ENCODE data around the gene FAM184A.

The FAM184A gene

DNA sequence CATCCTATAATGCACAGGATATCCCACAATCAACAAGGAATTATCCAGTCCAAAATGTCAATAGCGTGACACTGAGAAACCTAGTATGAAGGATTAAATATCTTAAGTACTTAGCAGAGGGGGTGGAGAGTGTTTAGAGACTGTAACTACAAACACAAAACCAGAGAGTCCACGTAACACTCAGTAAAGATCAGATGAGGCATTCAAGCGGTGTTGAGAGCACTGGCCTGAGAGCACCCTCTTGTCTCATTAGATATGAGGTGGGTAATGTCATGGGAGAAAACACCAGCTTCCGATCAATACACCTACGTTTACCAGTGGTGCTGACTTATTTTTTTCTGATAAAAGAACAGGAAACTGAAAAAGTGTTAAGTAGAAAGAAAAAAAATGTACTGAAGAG, 2.3 kb downstream of the FAM184A start:
- DNase-seq = no peak
- TF ChIP-seq, protein P1, sequence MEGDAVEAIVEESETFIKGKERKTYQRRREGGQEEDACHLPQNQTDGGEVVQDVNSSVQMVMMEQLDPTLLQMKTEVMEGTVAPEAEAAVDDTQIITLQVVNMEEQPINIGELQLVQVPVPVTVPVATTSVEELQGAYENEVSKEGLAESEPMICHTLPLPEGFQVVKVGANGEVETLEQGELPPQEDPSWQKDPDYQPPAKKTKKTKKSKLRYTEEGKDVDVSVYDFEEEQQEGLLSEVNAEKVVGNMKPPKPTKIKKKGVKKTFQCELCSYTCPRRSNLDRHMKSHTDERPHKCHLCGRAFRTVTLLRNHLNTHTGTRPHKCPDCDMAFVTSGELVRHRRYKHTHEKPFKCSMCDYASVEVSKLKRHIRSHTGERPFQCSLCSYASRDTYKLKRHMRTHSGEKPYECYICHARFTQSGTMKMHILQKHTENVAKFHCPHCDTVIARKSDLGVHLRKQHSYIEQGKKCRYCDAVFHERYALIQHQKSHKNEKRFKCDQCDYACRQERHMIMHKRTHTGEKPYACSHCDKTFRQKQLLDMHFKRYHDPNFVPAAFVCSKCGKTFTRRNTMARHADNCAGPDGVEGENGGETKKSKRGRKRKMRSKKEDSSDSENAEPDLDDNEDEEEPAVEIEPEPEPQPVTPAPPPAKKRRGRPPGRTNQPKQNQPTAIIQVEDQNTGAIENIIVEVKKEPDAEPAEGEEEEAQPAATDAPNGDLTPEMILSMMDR (IDR thresholded peaks at IDR 0.05; ENCODE audit: low read depth, low read length) = no peak

DNA sequence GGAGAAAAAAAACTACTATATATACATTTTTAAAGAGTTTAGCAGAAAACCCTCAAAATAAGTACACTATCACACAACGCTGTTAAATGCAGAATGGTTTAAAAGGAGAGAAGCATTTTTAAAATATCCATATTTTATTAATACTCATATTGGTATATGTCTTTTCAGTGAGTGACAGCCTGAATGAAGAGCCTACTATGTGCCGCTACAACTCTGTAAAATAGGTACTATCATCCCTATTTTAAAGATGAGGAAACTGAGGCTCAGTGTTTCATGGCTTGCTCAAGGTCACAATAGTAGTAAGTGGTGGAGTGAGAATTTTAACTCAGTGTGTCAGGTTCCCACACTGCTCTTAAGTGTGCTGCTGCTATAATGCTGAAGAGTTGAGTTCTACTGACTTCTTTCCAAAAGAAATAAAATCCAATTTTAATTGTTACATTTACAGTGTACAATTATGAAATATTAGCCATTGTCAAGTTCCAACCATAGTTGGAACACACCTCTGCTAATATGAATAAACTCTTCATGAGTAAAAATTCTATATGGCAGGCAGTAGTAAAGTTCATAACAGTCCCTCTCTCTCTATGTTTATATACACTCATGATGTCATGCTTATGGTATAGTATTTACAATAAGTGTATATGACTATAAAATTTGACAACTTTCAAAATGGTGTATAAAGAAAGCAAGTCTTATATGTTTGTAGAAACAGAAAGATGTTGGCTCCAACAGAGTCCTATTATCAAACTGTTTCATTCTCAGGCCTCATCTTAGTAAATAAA, 3.1 kb downstream of the FAM184A start:
- H3K4me1 ChIP-seq = no peaks in the 10 kb centered on the region
- TF ChIP-seq, protein P1 (IDR thresholded peaks at IDR 0.05; ENCODE audit: low read depth, low read length) = no peak
- no peak overlapping the region for H3K4me3 ChIP-seq (ENCODE audit: low read depth, low read length)
- no peak for DNase-seq
- no peaks in the 10 kb centered on the region for H3K36me3 ChIP-seq
- peaks cover 11% of the 10 kb centered on the region for H3K27me3 ChIP-seq
- no peaks in the 10 kb centered on the region for H3K9me3 ChIP-seq

More for the DNA sequence above, 2.3 kb downstream of the FAM184A start:
- Histone ChIP-seq H3K9me3 (no peaks in the 10 kb centered on the region), H3K36me3 (no peaks in the 10 kb centered on the region), H3K4me3 (ENCODE audit: low read depth, low read length) (no peak overlapping the region), H3K4me1 (no peaks in the 10 kb centered on the region), H3K27me3 (peaks cover 11% of the 10 kb centered on the region)

DNA sequence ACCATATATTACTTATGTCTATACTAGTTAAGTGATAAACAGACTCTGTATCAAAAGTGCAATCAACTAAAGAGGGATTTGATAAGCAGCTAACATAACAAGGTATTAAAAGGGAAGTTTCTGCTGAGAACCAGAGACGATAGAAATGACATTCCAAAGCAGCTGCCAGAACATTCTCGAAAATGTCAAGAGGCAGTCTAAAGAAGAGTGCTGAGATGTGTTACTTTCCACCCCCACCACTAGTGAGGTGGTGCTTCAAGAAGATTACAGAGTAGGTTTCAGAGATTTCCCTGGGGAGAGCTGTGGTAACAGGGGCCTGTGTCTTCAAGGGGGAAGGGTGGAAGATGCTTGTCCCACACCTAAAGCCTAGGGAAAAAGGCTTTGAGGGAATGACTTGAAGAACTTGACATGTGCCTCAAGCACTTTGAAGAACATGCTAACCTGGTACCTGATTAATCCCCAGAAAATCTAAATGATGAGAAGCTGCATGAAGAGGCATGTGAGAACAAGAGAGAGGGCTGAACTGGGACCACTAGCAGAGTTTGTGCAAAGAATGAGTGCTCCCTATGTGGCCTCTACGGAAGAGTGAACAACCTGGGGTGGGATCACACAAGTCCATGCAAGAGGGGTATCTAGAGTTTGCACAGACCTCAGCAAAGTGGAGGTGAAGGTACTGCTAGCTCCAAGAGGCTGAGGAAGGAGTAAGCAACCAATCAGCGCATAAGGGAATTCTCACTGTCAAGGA, 5.0 kb downstream of the FAM184A start:
- H3K27me3 ChIP-seq = peaks cover 11% of the 10 kb centered on the region
- H3K9me3 ChIP-seq = no peaks in the 10 kb centered on the region
- no peaks in the 10 kb centered on the region for H3K4me1 ChIP-seq
- DNase-seq = no peak
- no peak overlapping the region for H3K4me3 ChIP-seq (ENCODE audit: low read depth, low read length)
- H3K36me3 ChIP-seq = no peaks in the 10 kb centered on the region
- TF ChIP-seq, protein P1 (IDR thresholded peaks at IDR 0.05; ENCODE audit: low read depth, low read length) = no peak

DNA sequence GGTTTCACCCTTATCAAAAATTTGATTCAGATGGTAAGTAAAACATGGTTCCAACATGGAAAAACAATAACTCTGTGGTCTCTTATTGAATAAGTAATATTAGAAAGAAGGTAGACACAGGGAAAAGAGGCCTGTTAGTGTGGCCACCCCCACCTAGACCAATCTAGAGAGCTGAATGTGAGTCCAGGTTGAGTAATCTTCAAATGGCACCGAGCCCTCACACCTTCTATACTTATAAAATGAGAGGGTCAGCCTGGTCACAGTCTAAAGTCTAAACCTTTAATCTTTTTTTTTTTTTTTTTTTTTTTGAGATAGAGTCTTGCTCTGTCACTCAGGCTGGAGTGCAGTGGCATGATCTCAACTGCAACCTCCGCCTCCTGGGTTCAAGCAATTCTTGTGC, 6.9 kb downstream of the FAM184A start:
- no peak for DNase-seq
- no peaks in the 10 kb centered on the region for H3K27me3 ChIP-seq
- H3K36me3 ChIP-seq = no peaks in the 10 kb centered on the region

DNA sequence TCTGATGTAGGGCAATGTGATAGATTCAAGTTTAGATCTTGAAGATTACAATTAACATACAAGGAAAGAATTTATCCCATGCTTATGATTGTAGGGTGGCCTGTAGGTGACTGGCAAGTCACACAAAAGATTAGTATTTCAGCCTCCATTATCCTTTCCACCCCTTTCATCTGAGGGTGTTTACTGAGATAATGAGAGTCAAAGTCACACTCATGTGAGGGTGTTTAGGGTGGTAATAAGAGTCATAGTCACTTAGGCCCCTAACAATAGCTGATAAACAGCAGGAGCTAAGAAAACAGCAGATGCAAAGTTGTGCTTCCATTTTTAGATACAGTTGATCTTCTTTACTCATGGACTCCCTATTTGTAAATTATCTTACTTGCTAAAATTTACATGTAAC, 11.4 kb downstream of the FAM184A start:
- no peaks in the 10 kb centered on the region for H3K4me1 ChIP-seq
- TF ChIP-seq, protein P1 (IDR thresholded peaks at IDR 0.05; ENCODE audit: low read depth, low read length) = no peak
- H3K36me3 ChIP-seq = no peaks in the 10 kb centered on the region
- DNase-seq = no peak
- no peak overlapping the region for H3K4me3 ChIP-seq (ENCODE audit: low read depth, low read length)
- no peaks in the 10 kb centered on the region for H3K9me3 ChIP-seq
- no peaks in the 10 kb centered on the region for H3K27me3 ChIP-seq

More for the DNA sequence above, 6.9 kb downstream of the FAM184A start:
- Histone ChIP-seq H3K4me1 (no peaks in the 10 kb centered on the region), H3K4me3 (ENCODE audit: low read depth, low read length) (no peak overlapping the region), H3K9me3 (no peaks in the 10 kb centered on the region)
- TF ChIP-seq, protein P1 (IDR thresholded peaks at IDR 0.05; ENCODE audit: low read depth, low read length) = no peak

DNA sequence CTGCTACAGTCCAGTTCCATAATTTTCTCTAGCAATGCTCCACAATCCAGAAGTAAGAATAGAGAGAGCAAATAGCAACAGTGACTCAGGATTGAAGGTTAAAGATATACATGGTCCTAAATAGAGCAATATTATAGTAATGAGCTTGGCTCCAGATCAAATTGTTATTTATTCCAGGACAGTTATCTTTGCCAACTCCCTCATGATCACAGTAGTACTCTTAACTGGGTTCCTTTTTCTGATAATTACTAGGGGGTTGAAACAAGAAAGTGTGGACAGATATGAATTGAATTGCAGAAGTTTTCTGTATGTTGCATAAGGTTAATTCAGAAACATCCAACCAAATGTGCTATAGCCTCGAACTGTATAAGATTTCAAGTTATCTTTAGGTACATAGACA, 11.9 kb downstream of the FAM184A start:
- DNase-seq = no peak
- TF ChIP-seq, protein P1 (IDR thresholded peaks at IDR 0.05; ENCODE audit: low read depth, low read length) = no peak
- Histone ChIP-seq H3K4me3 (ENCODE audit: low read depth, low read length) (no peak overlapping the region), H3K9me3 (no peaks in the 10 kb centered on the region), H3K36me3 (no peaks in the 10 kb centered on the region), H3K4me1 (no peaks in the 10 kb centered on the region), H3K27me3 (no peaks in the 10 kb centered on the region)

Data from BE2C (cell line).